HUES64 (cell line): ENCODE measurements around the gene CDH26.
A peak's percentile ranks its signal among the peaks of the same experiment; 100 is the strongest.

Source experiments
- H3K27ac ChIP-seq: 2 replicates; pipeline ENCODE4 v1.7.0; 2013; ENCODE audit warnings: low read depth, low read length, inconsistent platforms
- H3K27me3 ChIP-seq: 2 replicates; pipeline ENCODE4 v1.6.1; 2013; ENCODE audit warnings: mild to moderate bottlenecking, low read length; ENCODE audit not compliant: insufficient read depth
- H3K36me3 ChIP-seq: 2 replicates; pipeline ENCODE4 v1.6.1; 2013; ENCODE audit warnings: mild to moderate bottlenecking, low read length; ENCODE audit not compliant: insufficient read depth
- H3K4me1 ChIP-seq: 2 replicates; pipeline ENCODE4 v1.6.1; 2013; ENCODE audit warnings: mild to moderate bottlenecking, low read length, moderate library complexity; ENCODE audit not compliant: insufficient read depth
- H3K4me3 ChIP-seq: 2 replicates; pipeline ENCODE4 v1.5.1; 2013; ENCODE audit warnings: mild to moderate bottlenecking, low read length, moderate library complexity
- H3K9ac ChIP-seq: 2 replicates; pipeline ENCODE4 v1.6.1; 2013; ENCODE audit warnings: mild to moderate bottlenecking, low read depth, low read length
- H3K9me3 ChIP-seq: 2 replicates; pipeline ENCODE4 v1.6.1; 2013; ENCODE audit warnings: low read depth, low read length; ENCODE audit not compliant: insufficient read depth
- WGBS: fragments of 150-250, 120-280 bp; methylation state at CpG from one replicate; pipeline ENCODE4 v1.1.7; 2013; ENCODE audit warnings: missing lambda C conversion rate; 5-methylcytosine and 5-hydroxymethylcytosine counted together

The CDH26 gene

DNA sequence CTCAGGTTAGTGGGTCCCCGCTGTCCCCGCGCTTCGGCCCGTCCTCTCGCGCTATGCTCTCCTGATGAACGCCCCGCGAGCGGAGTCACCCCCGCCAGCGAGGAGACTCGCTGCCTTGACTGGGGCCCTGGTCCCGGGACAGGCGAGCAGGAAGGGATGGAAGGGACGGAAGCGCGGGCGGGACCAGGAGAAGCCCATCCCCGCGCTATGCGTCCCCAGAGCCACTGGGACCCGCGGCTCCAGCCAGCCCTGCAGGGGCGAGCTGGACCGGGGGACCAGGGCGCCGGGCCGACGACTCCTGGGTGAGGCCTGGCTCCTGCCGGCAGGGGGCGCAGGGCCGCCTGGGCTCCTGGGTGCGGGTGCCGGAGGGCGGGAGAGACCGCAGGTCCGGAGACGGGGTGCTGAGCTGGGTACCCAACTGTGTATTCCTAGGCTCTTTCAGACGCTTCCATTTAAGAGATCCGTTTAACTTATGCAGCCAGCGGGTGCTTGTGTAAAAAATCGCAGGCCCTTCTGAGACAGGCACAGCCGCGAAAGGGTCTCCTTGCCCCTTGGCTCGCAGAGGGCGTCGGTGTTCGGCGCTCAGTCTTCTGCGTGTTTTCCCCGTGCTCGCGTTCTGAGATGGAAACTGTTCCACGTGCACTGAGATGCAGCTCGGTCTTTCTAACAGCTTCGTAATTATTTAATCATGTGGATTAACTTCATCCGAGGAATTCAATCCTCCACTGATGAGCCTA lies 24.2 kb upstream of the CDH26 start:
- WGBS = 7% methylated on average over 59 of the region's 59 CpGs
- Histone ChIP-seq H3K27ac (no peak overlapping the region), H3K9ac (peak overlapping the region; percentile 41; the same call in 1 of the 2 replicates)

DNA sequence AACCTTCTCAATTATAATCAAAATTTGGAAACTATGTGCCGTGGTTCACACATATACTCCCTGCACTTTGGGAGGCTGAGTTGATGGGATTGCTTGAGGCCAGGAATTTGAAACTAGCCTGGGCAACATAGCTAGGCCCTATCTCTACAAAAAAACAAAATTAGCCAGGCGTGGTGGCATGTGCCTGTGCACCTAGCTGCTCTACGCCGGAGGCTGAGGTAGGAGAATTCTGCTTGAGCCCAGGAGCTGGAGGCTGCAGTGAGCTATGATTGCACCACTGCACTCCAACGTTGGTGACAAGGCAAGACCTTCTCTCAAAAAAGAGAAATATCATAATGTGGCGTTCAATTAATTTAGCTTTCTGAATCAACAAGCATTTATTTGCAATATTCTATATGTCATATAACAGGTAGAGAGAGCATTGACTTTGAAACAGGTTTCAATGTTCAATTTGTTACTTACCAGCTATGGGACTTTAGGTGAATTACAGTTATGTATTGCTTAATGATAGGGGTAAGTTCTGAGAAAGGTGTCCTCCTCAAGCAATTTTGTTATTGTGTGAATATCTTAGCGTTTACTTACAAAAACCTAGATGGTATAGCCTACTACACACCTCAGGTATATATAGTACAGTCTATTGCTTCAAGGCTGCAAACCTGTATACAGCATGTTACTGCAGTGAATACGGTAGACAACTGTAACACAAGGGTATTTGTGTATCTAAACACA lies 22.6 kb upstream of the CDH26 start:
- Histone ChIP-seq H3K27me3 (peaks cover 75% of the 10 kb centered on the region), H3K9me3 (peaks cover 6% of the 10 kb centered on the region; the same call in 1 of the 2 replicates), H3K9ac (no peak overlapping the region), H3K27ac (no peak overlapping the region), H3K4me1 (peaks cover 6% of the 10 kb centered on the region; the same call in 1 of the 2 replicates), H3K4me3 (no peak overlapping the region), H3K36me3 (no peaks in the 10 kb centered on the region)
- 94% methylated on average over 6 of the region's 8 CpGs for WGBS

More for the DNA sequence above, 24.2 kb upstream of the CDH26 start:
- H3K4me1 ChIP-seq = peaks cover 6% of the 10 kb centered on the region; the same call in 1 of the 2 replicates
- no peaks in the 10 kb centered on the region for H3K36me3 ChIP-seq
- peak overlapping the region; percentile 51 for H3K4me3 ChIP-seq
- H3K9me3 ChIP-seq = peaks cover 3% of the 10 kb centered on the region; the same call in 1 of the 2 replicates
- peaks cover 66% of the 10 kb centered on the region for H3K27me3 ChIP-seq

DNA sequence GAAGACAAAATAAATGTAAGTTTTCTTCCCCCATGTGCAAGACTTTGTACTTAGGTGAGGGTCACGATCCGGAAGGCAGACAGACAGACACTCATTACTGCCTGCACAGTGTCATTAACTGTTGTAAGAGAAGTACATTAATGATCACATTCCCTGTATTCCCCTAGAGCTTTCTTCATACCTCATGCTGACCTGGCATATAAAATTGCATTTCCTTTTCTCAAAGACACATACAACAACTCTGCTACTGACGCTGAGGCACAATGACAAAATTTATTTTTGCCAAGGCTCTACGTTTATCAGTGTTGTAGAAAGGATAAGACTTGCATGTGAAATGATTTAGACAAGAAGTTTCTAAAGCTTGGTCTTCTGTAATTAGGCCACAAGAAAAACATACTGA lies 21.8 kb upstream of the CDH26 start:
- WGBS = 97% methylated on average over 4 of the region's 4 CpGs
- no peak overlapping the region for H3K4me3 ChIP-seq
- H3K27me3 ChIP-seq = peaks cover 75% of the 10 kb centered on the region
- no peak overlapping the region for H3K27ac ChIP-seq
- H3K9ac ChIP-seq = no peak overlapping the region
- peaks cover 6% of the 10 kb centered on the region; the same call in 1 of the 2 replicates for H3K9me3 ChIP-seq
- peaks cover 12% of the 10 kb centered on the region for H3K4me1 ChIP-seq
- H3K36me3 ChIP-seq = no peaks in the 10 kb centered on the region

GRCh38 chr20:59937150-59937549 lies 21.1 kb upstream of the CDH26 start:
- Histone ChIP-seq H3K4me3 (no peak overlapping the region), H3K9me3 (peaks cover 6% of the 10 kb centered on the region; the same call in 1 of the 2 replicates), H3K27me3 (peaks cover 71% of the 10 kb centered on the region), H3K4me1 (peaks cover 11% of the 10 kb centered on the region), H3K36me3 (peaks cover under 1% of the 10 kb centered on the region), H3K9ac (no peak overlapping the region), H3K27ac (no peak overlapping the region)
- 100% methylated on average over 3 of the region's 3 CpGs for WGBS

- no peak overlapping the region for H3K4me3 ChIP-seq
- H3K9me3 ChIP-seq = peaks cover 6% of the 10 kb centered on the region; the same call in 1 of the 2 replicates
- 94% methylated on average over 4 of the region's 4 CpGs for WGBS
- H3K36me3 ChIP-seq = peaks cover 12% of the 10 kb centered on the region
- no peak overlapping the region for H3K27ac ChIP-seq
- peaks cover 63% of the 10 kb centered on the region for H3K27me3 ChIP-seq
- no peak overlapping the region for H3K9ac ChIP-seq
- peaks cover 11% of the 10 kb centered on the region for H3K4me1 ChIP-seq
These were observed 20.0 kb upstream of the CDH26 start for GRCh38 chr20:59938221-59938620.

DNA sequence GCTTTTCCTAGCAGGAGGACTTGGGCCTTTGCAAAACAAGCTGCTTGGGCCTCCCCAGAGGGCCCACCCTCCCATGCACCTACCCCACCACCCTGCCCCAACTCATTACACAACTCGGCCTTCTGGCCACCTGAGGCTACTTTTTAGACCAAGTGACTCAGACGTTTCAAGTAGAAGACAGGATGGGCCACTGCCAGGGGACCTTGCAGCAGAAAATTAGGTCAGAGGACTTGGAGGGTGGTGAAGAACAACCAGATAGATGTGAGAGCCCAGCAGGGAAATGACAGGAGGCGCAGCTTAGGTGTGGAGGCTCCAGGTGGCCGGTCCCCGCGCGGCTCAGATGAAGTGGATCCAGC lies 19.5 kb upstream of the CDH26 start:
- peaks cover 6% of the 10 kb centered on the region; the same call in 1 of the 2 replicates for H3K9me3 ChIP-seq
- H3K27ac ChIP-seq = no peak overlapping the region
- 95% methylated on average over 7 of the region's 7 CpGs for WGBS
- H3K27me3 ChIP-seq = peaks cover 60% of the 10 kb centered on the region
- H3K36me3 ChIP-seq = peaks cover 16% of the 10 kb centered on the region
- no peak overlapping the region for H3K9ac ChIP-seq
- H3K4me1 ChIP-seq = peaks cover 11% of the 10 kb centered on the region
- no peak overlapping the region for H3K4me3 ChIP-seq

DNA sequence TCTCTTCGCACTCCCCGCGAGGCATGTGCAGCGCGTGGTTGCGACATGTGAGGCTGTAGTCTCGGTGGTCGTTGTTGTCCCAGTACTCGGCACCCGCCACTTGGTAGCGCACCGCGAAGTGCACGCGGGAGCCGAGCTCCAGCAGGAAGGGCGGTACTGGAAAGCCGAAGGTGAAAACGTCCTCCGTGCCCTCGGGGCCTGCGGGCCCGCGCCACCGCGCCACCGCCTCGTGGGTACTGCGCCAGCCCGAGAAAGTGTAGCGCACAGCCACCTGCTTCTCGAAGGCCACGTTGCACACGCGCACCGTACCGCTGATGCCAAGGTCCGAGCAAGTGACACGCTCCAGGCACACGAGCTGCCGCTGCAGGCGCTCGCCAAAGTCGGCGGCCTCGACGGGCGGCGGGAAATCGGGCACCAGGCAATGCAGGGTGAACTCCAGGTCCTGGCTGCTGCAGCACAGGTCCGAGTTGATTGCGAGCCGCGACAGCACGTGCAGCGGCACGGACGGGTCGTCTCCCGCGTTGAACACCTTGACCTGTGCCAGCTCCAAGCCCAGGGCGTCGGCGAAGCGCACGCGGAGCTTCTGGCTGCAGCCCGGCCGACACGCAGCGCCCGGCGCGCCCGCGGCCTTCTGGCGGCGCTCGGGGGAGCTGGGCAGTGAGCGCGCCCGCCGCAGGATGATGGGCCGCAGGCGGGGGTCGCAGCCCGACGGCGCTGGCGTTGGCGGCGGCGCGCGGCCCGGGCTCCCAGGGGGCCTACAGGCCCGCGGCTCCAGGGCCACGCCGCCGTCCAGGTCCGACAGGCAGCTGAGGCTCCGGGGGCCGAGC lies 19.0 kb upstream of the CDH26 start:
- H3K9me3 ChIP-seq = peaks cover 6% of the 10 kb centered on the region; the same call in 1 of the 2 replicates
- peak overlapping the region; percentile 79 for H3K4me3 ChIP-seq
- H3K36me3 ChIP-seq = peaks cover 22% of the 10 kb centered on the region
- peaks cover 11% of the 10 kb centered on the region for H3K4me1 ChIP-seq
- WGBS = 49% methylated on average over 104 of the region's 104 CpGs
- peak overlapping the region; percentile 55; the same call in 1 of the 2 replicates for H3K9ac ChIP-seq
- peaks cover 54% of the 10 kb centered on the region for H3K27me3 ChIP-seq
- no peak overlapping the region; the same call in 1 of the 2 replicates for H3K27ac ChIP-seq

- peaks cover 28% of the 10 kb centered on the region for H3K36me3 ChIP-seq
- WGBS = 1% methylated on average over 24 of the region's 24 CpGs
- peaks cover 6% of the 10 kb centered on the region; the same call in 1 of the 2 replicates for H3K9me3 ChIP-seq
- peaks cover 49% of the 10 kb centered on the region for H3K27me3 ChIP-seq
- peak overlapping the region; percentile 58; the same call in 1 of the 2 replicates for H3K27ac ChIP-seq
- peak overlapping the region; percentile 55; the same call in 1 of the 2 replicates for H3K9ac ChIP-seq
- H3K4me3 ChIP-seq = peak overlapping the region; percentile 79
- H3K4me1 ChIP-seq = peaks cover 11% of the 10 kb centered on the region
These were observed 18.4 kb upstream of the CDH26 start for GRCh38 chr20:59939879-59940128.

DNA sequence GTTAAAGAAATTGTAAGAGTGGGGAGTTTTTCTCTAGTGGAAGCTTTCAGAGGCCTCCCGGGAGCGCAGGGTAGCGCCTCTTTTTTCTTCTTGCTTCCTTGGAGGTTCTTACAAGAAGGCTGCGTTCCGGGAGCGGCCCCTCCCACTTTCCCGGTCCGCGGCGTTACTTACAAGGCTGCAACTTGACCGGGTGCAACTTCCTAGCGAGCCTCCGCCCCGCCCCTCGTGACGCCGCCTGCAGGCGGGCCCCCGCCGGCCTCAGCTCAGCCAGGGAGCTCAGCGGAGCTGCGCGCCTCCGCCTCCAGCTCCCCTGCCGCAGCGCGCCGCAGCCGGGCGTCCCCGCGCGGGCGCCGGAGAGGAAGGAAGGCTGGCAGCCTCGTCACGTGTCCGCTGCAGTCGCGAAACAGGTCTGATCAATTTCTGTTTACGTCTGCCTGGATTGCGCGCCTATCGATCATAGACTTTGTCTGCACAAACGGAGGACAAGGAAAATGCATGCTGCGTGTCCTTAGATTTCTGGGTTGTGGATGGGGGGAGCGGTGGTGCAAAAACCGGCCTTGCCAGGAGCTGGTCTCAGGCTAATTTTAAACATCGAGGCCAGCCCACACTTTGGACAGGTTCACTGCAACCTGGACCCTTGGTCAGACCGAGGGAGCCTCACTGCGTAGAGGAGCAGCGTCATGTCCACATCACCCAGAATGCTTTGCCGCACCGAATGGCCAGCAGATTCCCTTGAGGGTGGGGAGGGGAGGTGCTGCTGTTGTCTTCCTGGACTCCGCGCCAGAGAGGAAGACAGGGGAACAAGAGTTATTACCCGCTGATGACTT lies 17.9 kb upstream of the CDH26 start, which contains the start of the genes FAM217B and PPP1R3D:
TSS of gene FAM217B (plus strand) at position 261 of the 827 bp plus-strand sequence. CDS start 3,555 bp downstream, outside the sequence.
TSS of gene PPP1R3D (minus strand) at position 177 of the 827 bp plus-strand sequence. CDS start 374 bp downstream, outside the sequence.
- H3K9ac ChIP-seq = peak within 1 kb of the TSS; percentile 86
- H3K9me3 ChIP-seq = peaks cover 6% of the 10 kb centered on the region; the same call in 1 of the 2 replicates
- peaks cover 14% of the 10 kb centered on the region for H3K4me1 ChIP-seq
- under 1% methylated on average over 57 of the region's 57 CpGs for WGBS
- peaks cover 43% of the 10 kb centered on the region for H3K27me3 ChIP-seq
- peak within 1 kb of the TSS; percentile 79 for H3K4me3 ChIP-seq
- H3K36me3 ChIP-seq = peaks cover 33% of the 10 kb centered on the region
- H3K27ac ChIP-seq = peak within 1 kb of the TSS; percentile 83

- peaks cover 20% of the 10 kb centered on the region for H3K4me1 ChIP-seq
- peaks cover 6% of the 10 kb centered on the region; the same call in 1 of the 2 replicates for H3K9me3 ChIP-seq
- peaks cover 35% of the 10 kb centered on the region for H3K36me3 ChIP-seq
- WGBS = 5% methylated on average over 4 of the region's 4 CpGs
- H3K27ac ChIP-seq = peak overlapping the region; percentile 83
- peak overlapping the region; percentile 86 for H3K9ac ChIP-seq
- H3K27me3 ChIP-seq = peaks cover 37% of the 10 kb centered on the region
- peak overlapping the region; percentile 79 for H3K4me3 ChIP-seq
These were observed 17.3 kb upstream of the CDH26 start for GRCh38 chr20:59940956-59941294.
